WTC11 (cell line): Measurements from ENCODE around the gene FADS6.

ENCODE experiments used
- MYBL2 ChIP-seq: sonication (generic); formaldehyde crosslinking; IDR thresholded peaks from 2 replicates; pipeline ENCODE4 v1.8.1; 2023; ENCODE audit warnings: mild to moderate bottlenecking, moderate library complexity, missing genetic modification reagents
- SOX15 ChIP-seq: fragments of 250-450 bp; sonication (Bioruptor Pico); IDR thresholded peaks from 2 replicates; pipeline ENCODE4 v1.9.0; 2021; ENCODE audit warnings: mild to moderate bottlenecking
- TF ChIP-seq, protein P1 (sequence below): fragments of 200-600 bp; IDR thresholded peaks from 2 replicates; pipeline ENCODE4 v1.8.0; 2022; ENCODE audit warnings: antibody characterized with exemption
- TF ChIP-seq, protein P2 (sequence below): sonication (generic); formaldehyde crosslinking; IDR thresholded peaks from 2 replicates; pipeline ENCODE4 v1.8.0; 2022; ENCODE audit warnings: mild to moderate bottlenecking, missing genetic modification reagents
- TF ChIP-seq, protein P3 (sequence below): sonication (generic); formaldehyde crosslinking; IDR thresholded peaks from 2 replicates; pipeline ENCODE4 v1.8.0; 2023; ENCODE audit warnings: missing genetic modification reagents, mild to moderate bottlenecking, borderline replicate concordance
- TF ChIP-seq, protein P4 (sequence below): sonication (generic); formaldehyde crosslinking; IDR thresholded peaks from 2 replicates; pipeline ENCODE4 v1.8.1; 2022; ENCODE audit warnings: low read depth, mild to moderate bottlenecking, moderate library complexity, missing genetic modification reagents, borderline replicate concordance

DNA sequence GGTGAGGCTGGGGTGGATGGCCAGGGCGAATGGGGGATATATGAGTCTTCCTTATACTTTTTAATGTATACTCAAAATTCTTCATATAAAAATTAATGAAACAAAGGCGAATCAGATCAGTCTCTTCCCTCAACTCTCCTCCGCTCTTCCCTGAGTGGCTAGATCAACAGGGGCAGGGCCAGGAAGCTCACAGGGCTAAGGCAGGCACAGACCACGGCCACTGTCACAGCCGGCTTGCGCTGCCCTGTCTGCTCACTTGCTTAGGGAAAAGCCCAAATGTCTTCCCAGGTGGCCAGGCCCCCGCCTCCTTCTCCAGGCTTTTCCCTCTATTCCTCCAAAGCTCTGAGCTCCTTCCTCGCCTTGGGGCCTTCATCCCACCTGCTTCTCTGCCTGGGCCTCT, 39.8 kb downstream of the FADS6 start:
- TF ChIP-seq SOX15 (CRISPR knock-in tag) (no peak), MYBL2 (CRISPR knock-in tag) (no peak)
- TF ChIP-seq, protein P1, sequence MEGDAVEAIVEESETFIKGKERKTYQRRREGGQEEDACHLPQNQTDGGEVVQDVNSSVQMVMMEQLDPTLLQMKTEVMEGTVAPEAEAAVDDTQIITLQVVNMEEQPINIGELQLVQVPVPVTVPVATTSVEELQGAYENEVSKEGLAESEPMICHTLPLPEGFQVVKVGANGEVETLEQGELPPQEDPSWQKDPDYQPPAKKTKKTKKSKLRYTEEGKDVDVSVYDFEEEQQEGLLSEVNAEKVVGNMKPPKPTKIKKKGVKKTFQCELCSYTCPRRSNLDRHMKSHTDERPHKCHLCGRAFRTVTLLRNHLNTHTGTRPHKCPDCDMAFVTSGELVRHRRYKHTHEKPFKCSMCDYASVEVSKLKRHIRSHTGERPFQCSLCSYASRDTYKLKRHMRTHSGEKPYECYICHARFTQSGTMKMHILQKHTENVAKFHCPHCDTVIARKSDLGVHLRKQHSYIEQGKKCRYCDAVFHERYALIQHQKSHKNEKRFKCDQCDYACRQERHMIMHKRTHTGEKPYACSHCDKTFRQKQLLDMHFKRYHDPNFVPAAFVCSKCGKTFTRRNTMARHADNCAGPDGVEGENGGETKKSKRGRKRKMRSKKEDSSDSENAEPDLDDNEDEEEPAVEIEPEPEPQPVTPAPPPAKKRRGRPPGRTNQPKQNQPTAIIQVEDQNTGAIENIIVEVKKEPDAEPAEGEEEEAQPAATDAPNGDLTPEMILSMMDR: no peak
- TF ChIP-seq, protein P2, sequence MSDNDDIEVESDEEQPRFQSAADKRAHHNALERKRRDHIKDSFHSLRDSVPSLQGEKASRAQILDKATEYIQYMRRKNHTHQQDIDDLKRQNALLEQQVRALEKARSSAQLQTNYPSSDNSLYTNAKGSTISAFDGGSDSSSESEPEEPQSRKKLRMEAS (CRISPR knock-in tag): no peak
- TF ChIP-seq, protein P3, sequence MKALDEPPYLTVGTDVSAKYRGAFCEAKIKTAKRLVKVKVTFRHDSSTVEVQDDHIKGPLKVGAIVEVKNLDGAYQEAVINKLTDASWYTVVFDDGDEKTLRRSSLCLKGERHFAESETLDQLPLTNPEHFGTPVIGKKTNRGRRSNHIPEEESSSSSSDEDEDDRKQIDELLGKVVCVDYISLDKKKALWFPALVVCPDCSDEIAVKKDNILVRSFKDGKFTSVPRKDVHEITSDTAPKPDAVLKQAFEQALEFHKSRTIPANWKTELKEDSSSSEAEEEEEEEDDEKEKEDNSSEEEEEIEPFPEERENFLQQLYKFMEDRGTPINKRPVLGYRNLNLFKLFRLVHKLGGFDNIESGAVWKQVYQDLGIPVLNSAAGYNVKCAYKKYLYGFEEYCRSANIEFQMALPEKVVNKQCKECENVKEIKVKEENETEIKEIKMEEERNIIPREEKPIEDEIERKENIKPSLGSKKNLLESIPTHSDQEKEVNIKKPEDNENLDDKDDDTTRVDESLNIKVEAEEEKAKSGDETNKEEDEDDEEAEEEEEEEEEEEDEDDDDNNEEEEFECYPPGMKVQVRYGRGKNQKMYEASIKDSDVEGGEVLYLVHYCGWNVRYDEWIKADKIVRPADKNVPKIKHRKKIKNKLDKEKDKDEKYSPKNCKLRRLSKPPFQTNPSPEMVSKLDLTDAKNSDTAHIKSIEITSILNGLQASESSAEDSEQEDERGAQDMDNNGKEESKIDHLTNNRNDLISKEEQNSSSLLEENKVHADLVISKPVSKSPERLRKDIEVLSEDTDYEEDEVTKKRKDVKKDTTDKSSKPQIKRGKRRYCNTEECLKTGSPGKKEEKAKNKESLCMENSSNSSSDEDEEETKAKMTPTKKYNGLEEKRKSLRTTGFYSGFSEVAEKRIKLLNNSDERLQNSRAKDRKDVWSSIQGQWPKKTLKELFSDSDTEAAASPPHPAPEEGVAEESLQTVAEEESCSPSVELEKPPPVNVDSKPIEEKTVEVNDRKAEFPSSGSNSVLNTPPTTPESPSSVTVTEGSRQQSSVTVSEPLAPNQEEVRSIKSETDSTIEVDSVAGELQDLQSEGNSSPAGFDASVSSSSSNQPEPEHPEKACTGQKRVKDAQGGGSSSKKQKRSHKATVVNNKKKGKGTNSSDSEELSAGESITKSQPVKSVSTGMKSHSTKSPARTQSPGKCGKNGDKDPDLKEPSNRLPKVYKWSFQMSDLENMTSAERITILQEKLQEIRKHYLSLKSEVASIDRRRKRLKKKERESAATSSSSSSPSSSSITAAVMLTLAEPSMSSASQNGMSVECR (CRISPR knock-in tag): no peak
- TF ChIP-seq, protein P4, sequence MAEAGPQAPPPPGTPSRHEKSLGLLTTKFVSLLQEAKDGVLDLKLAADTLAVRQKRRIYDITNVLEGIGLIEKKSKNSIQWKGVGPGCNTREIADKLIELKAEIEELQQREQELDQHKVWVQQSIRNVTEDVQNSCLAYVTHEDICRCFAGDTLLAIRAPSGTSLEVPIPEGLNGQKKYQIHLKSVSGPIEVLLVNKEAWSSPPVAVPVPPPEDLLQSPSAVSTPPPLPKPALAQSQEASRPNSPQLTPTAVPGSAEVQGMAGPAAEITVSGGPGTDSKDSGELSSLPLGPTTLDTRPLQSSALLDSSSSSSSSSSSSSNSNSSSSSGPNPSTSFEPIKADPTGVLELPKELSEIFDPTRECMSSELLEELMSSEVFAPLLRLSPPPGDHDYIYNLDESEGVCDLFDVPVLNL (CRISPR knock-in tag): no peak
